ENCODE measurements around the gene PTPRE. TPM values are rescaled to one million over a fixed set of nuclear protein-coding genes. Genes with fewer than 3 reads are reported as not detected.

The PTPRE gene
- total RNA-seq, 1 experiment from 2014 or later = 12.3 TPM

DNA sequence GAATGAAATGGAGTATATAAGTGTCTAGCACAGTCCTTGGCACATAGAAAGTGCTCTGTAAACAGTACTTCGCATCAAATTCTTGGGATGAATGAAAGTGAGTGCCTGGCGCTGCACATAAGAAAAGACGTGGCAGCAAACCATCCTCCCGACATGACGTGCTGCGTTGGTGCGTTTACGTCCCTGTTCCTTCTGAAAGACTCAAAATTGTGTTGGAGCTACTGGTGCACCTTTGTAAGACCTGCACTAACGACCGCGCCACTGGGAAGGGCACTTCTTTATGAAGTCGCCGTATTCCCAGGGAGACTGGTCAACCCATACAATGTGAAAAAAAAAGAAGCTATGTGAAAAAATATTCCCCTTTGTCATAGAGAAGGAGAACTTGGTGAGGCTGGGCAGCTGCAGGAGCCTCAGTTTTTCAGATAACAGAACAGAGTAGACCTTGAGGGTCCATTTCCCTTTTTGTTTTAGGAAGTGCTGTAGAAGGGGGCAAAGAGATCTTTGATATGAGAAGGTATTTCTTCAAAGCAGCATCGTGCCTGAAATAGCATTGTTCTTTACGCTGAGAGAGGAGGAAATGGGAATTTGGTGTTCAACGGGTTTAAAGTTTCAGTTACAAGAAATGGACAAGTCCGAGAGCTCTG lies 91.7 kb downstream of the PTPRE start:
- intact Hi-C loops (cut with micrococcal nuclease) = no loop called here
- Histone ChIP-seq H4K20me1 (ENCODE audit: insufficient read depth) (no peaks in the 10 kb centered on the region), H3K27me3 (ENCODE audit: insufficient read depth, low read length) (peaks cover 10% of the 10 kb centered on the region; the same call in 1 of the 2 replicates), H3K9me2 (ENCODE audit: insufficient read depth) (no peaks in the 10 kb centered on the region), H3K79me2 (ENCODE audit: insufficient read depth, low read length) (no peaks in the 10 kb centered on the region), H2AFZ (ENCODE audit: low read depth, low read length, poor library complexity, severe bottlenecking) (no peak overlapping the region), H3K4me2 (ENCODE audit: low read length) (no peak overlapping the region), H3K27ac (ENCODE audit: low read depth, low read length) (no peak overlapping the region), H3K36me3 (ENCODE audit: control insufficient read depth in 1 of 2, insufficient read depth in 2 of 2, low read length in 2 of 2) (no peaks in the 10 kb centered on the region), H3K4me3 (replicated peaks in 1 of 2; ENCODE audit: low read depth in 1 of 2, low read length in 2 of 2) (no peak overlapping the region), H3K9ac (ENCODE audit: low read length) (no peak overlapping the region), H3K9me3 (ENCODE audit: control insufficient read depth in 1 of 2, insufficient read depth in 1 of 2, low read depth in 1 of 2, low read length in 2 of 2) (no peaks in the 10 kb centered on the region), H3K4me1 (ENCODE audit: control insufficient read depth in 1 of 2, insufficient read depth in 2 of 2, low read length in 2 of 2) (peaks cover 0 to 7% of the 10 kb centered on the region in 2 experiments; a peak in 1 of 4 replicates)
- DNase-seq (ENCODE audit: low read depth, low spot score) (no peak), ATAC-seq (no peak)
- ChIA-PET CTCF (interaction anchor here (1.4 kb wide), 1 partner anchor 11 kb away, joined by 4 read pairs; no protein-coding TSS in a partner anchor), POLR2A (no interaction called here), RAD21 (ENCODE audit: low non-redundant PET in 1 of 2, low total read pairs in 2 of 2, uncharacterized antibody in 2 of 2, unreplicated experiment in 2 of 2) (no interaction called here)
- BruUV-seq (replicated peaks) = no TSS peak
- TF ChIP-seq CBX3 (IDR thresholded peaks at IDR 0.05; ENCODE audit: low read depth) = no peak
- TF ChIP-seq, protein P1, sequence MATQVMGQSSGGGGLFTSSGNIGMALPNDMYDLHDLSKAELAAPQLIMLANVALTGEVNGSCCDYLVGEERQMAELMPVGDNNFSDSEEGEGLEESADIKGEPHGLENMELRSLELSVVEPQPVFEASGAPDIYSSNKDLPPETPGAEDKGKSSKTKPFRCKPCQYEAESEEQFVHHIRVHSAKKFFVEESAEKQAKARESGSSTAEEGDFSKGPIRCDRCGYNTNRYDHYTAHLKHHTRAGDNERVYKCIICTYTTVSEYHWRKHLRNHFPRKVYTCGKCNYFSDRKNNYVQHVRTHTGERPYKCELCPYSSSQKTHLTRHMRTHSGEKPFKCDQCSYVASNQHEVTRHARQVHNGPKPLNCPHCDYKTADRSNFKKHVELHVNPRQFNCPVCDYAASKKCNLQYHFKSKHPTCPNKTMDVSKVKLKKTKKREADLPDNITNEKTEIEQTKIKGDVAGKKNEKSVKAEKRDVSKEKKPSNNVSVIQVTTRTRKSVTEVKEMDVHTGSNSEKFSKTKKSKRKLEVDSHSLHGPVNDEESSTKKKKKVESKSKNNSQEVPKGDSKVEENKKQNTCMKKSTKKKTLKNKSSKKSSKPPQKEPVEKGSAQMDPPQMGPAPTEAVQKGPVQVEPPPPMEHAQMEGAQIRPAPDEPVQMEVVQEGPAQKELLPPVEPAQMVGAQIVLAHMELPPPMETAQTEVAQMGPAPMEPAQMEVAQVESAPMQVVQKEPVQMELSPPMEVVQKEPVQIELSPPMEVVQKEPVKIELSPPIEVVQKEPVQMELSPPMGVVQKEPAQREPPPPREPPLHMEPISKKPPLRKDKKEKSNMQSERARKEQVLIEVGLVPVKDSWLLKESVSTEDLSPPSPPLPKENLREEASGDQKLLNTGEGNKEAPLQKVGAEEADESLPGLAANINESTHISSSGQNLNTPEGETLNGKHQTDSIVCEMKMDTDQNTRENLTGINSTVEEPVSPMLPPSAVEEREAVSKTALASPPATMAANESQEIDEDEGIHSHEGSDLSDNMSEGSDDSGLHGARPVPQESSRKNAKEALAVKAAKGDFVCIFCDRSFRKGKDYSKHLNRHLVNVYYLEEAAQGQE (IDR thresholded peaks at IDR 0.05; ENCODE audit: low read depth) = no peak
- no peak for TF ChIP-seq POLR2A (IDR thresholded peaks at IDR 0.05; ENCODE audit: borderline replicate concordance, extremely low read depth, insufficient read depth, insufficient read length)
- no peak for TF ChIP-seq POLR2AphosphoS5 (IDR thresholded peaks at IDR 0.05; ENCODE audit: low read depth, low read length)
- no peak for TF ChIP-seq EZH2 (IDR thresholded peaks at IDR 0.05)
- TF ChIP-seq, protein P2, sequence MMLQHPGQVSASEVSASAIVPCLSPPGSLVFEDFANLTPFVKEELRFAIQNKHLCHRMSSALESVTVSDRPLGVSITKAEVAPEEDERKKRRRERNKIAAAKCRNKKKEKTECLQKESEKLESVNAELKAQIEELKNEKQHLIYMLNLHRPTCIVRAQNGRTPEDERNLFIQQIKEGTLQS (IDR thresholded peaks at IDR 0.05) = no peak

All from HCT116 (cell line).